HepG2 (cell line): ENCODE data around the gene VPS26A. TPM values are rescaled to one million over a fixed set of nuclear protein-coding genes. Genes with fewer than 3 reads are reported as not detected.

ENCODE experiments used
- DR1 ChIP-seq: sonication (generic); formaldehyde crosslinking; IDR thresholded peaks from 2 replicates; pipeline ENCODE4 v1.8.0; 2021; ENCODE audit warnings: mild to moderate bottlenecking, missing genetic modification reagents, inconsistent platforms
- FOSL1 ChIP-seq: sonication (generic); formaldehyde crosslinking; IDR thresholded peaks from 2 replicates; pipeline ENCODE4 v1.9.0; 2021; ENCODE audit warnings: missing genetic modification reagents, borderline replicate concordance
- MAFF ChIP-seq: IDR thresholded peaks from 2 replicates; pipeline ENCODE4 v1.6.1; 2011; ENCODE audit warnings: low read depth, low read length, improper control_type of control experiment
- MED13 ChIP-seq: sonication (generic); formaldehyde crosslinking; IDR thresholded peaks from 2 replicates; pipeline ENCODE4 v1.5.0; 2020; ENCODE audit warnings: missing genetic modification reagents
- NFIB ChIP-seq: sonication (generic); formaldehyde crosslinking; IDR thresholded peaks from 2 replicates; pipeline ENCODE4 v1.9.0; 2021; ENCODE audit warnings: missing genetic modification reagents, mild to moderate bottlenecking, borderline replicate concordance
- SRSF4 ChIP-seq: fragments of 200-400 bp; formaldehyde crosslinking; IDR thresholded peaks from one replicate; pipeline ENCODE4 v1.6.1; 2018; ENCODE audit warnings: mild to moderate bottlenecking, low read depth, low read length, moderate library complexity; ENCODE audit not compliant: poor library complexity, severe bottlenecking
- ZBTB1 ChIP-seq: sonication (generic); formaldehyde crosslinking; IDR thresholded peaks from 2 replicates; pipeline ENCODE4 v1.4.0; 2020; ENCODE audit warnings: missing genetic modification reagents, borderline replicate concordance
- ZBTB42 ChIP-seq: sonication (generic); formaldehyde crosslinking; IDR thresholded peaks from 2 replicates; pipeline ENCODE4 v1.5.0; 2020; ENCODE audit warnings: mild to moderate bottlenecking, missing genetic modification reagents
- polyA plus RNA-seq, 8 experiments: library from polyadenylated mRNA; depleted of rRNA in 3 of 8; stranded (reverse) in 7 of 8; unstranded in 1 of 8; fragments of >200 nt; fragmentation: Illumina TruSeq in 4 of 8; extraction: Trizol in 4 of 8; gene quantifications; 2 replicates each; pipeline versions ENCODE4 v1.2.1 to v1.2.3, GENCODE V29; 2011 to 2016; ENCODE audit warnings: low read depth in 4 of 8, missing spikeins in 1 of 8, mixed read lengths in 1 of 8; ENCODE audit not compliant: insufficient read depth in 1 of 8
- total RNA-seq, 5 experiments: library from RNA; depleted of rRNA; stranded (reverse); fragments of >200 nt; fragmentation: Illumina TruSeq; extraction: Trizol; gene quantifications; 2 replicates each; pipeline ENCODE4 v1.2.3, GENCODE V29; 2016; ENCODE audit warnings: low read depth in 1 of 5
- TF ChIP-seq, protein P1 (sequence below): conservative IDR thresholded peaks from 2 replicates; pipeline ENCODE4 v1.6.1; 2018; ENCODE audit warnings: missing genetic modification reagents
- TF ChIP-seq, protein P2 (sequence below): IDR thresholded peaks from 2 replicates; pipeline ENCODE4 v1.6.1; 2016
- TF ChIP-seq, protein P3 (sequence below): sonication (generic); formaldehyde crosslinking; IDR thresholded peaks from 2 replicates; pipeline ENCODE4 v1.8.0; 2022; ENCODE audit warnings: mild to moderate bottlenecking, missing genetic modification reagents
- TF ChIP-seq, protein P4 (sequence below): sonication (generic); formaldehyde crosslinking; IDR thresholded peaks from 2 replicates; pipeline ENCODE4 v1.8.1; 2023; ENCODE audit warnings: mild to moderate bottlenecking, moderate library complexity, missing genetic modification reagents
- TF ChIP-seq, protein P5 (sequence below): IDR thresholded peaks from 2 replicates; pipeline ENCODE4 v1.6.1; 2016; ENCODE audit warnings: low read depth, control low read depth
- TF ChIP-seq, protein P6 (sequence below): sonication (generic); formaldehyde crosslinking; IDR thresholded peaks from 2 replicates; pipeline ENCODE4 v1.5.1; 2020; ENCODE audit warnings: missing genetic modification reagents, mild to moderate bottlenecking, borderline replicate concordance
- TF ChIP-seq, protein P7 (sequence below): IDR thresholded peaks from 2 replicates; pipeline ENCODE4 v1.6.1; 2016; ENCODE audit warnings: control low read depth
- TF ChIP-seq, protein P8 (sequence below): sonication (generic); IDR thresholded peaks from 2 replicates; pipeline ENCODE4 v1.6.1; 2016; ENCODE audit warnings: low read depth, borderline replicate concordance

The VPS26A gene
- total and polyA plus RNA-seq, 2 of the 13 experiments (the other 11 are each of a cell fraction or from before 2014, with no cell fraction given): 12.9 to 32.6 TPM

DNA sequence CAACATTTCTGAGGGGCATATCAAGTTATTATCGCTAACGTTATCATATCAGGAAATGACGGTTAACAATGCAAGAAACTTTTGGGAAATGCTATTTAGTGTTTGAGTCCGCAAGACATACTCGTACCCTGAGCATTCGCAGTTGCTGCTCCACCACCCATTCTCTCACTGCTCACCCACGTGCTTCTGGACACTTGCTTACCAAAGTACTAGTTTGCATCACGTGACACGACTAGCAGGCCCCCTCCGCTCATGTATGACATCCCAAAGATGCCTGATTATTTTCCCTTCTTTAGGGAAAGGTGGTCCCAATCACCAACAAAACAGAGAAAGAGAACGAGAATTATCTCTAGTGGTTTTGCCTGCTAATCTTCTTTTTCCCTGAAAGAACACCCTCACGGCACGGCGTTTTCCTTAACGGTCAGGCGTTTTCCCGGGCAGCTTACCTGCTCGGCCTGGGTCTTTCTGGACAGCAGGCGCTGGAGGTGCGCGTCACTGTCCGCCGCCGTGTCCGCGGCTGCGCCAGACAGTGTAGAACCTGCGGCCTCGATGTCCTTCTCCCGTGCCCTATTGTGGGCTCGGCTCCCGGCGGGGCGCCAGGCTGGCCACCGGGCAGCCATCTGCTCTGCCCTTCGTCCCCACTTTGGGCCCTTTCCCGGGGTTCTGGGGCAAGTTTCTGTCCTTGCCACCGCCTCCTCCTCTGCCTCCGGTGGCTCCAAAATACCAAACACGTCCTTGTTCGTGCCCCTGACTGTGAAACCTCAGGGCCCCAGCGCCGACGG, 56.0 kb downstream of the VPS26A start, which contains the start of gene SUPV3L1 (continued):
- TF ChIP-seq, protein P1, sequence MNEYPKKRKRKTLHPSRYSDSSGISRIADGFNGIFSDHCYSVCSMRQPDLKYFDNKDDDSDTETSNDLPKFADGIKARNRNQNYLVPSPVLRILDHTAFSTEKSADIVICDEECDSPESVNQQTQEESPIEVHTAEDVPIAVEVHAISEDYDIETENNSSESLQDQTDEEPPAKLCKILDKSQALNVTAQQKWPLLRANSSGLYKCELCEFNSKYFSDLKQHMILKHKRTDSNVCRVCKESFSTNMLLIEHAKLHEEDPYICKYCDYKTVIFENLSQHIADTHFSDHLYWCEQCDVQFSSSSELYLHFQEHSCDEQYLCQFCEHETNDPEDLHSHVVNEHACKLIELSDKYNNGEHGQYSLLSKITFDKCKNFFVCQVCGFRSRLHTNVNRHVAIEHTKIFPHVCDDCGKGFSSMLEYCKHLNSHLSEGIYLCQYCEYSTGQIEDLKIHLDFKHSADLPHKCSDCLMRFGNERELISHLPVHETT (CRISPR knock-in tag): no peak
- TF ChIP-seq DR1 (no peak), FOSL1 (CRISPR knock-in tag) (no peak), NFIB (CRISPR knock-in tag) (no peak), MED13 (CRISPR knock-in tag) (no peak), ZBTB42 (CRISPR knock-in tag) (no peak), MAFF (no peak), ZBTB1 (CRISPR knock-in tag) (no peak), SRSF4 (no peak)
- TF ChIP-seq, protein P2, sequence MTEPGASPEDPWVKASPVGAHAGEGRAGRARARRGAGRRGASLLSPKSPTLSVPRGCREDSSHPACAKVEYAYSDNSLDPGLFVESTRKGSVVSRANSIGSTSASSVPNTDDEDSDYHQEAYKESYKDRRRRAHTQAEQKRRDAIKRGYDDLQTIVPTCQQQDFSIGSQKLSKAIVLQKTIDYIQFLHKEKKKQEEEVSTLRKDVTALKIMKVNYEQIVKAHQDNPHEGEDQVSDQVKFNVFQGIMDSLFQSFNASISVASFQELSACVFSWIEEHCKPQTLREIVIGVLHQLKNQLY: peak; percentile 79; the same call in 1 of the 2 replicates
- TF ChIP-seq, protein P3, sequence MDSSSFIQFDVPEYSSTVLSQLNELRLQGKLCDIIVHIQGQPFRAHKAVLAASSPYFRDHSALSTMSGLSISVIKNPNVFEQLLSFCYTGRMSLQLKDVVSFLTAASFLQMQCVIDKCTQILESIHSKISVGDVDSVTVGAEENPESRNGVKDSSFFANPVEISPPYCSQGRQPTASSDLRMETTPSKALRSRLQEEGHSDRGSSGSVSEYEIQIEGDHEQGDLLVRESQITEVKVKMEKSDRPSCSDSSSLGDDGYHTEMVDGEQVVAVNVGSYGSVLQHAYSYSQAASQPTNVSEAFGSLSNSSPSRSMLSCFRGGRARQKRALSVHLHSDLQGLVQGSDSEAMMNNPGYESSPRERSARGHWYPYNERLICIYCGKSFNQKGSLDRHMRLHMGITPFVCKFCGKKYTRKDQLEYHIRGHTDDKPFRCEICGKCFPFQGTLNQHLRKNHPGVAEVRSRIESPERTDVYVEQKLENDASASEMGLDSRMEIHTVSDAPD: no peak
- TF ChIP-seq, protein P4, sequence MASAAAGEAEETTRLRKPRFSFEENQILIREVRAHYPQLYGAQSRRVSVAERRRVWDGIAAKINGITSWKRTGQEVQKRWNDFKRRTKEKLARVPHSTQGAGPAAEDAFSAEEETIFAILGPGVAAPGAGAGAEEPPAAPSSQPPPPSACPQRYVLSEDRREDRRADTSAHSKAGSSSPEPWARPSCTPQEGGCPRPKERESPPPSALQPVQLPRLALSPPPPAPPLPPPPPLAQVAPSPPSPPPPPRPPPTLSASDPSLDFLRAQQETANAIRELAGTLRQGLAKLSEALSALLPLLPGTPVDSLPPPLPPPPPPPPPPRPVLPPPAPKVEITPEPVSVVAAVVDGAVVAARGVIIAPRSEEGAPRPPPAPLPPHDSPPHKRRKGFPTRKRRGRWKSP: no peak; the same call in 1 of the 2 replicates
- TF ChIP-seq, protein P5, sequence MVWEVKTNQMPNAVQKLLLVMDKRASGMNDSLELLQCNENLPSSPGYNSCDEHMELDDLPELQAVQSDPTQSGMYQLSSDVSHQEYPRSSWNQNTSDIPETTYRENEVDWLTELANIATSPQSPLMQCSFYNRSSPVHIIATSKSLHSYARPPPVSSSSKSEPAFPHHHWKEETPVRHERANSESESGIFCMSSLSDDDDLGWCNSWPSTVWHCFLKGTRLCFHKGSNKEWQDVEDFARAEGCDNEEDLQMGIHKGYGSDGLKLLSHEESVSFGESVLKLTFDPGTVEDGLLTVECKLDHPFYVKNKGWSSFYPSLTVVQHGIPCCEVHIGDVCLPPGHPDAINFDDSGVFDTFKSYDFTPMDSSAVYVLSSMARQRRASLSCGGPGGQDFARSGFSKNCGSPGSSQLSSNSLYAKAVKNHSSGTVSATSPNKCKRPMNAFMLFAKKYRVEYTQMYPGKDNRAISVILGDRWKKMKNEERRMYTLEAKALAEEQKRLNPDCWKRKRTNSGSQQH: peak; percentile 88
- TF ChIP-seq, protein P6, sequence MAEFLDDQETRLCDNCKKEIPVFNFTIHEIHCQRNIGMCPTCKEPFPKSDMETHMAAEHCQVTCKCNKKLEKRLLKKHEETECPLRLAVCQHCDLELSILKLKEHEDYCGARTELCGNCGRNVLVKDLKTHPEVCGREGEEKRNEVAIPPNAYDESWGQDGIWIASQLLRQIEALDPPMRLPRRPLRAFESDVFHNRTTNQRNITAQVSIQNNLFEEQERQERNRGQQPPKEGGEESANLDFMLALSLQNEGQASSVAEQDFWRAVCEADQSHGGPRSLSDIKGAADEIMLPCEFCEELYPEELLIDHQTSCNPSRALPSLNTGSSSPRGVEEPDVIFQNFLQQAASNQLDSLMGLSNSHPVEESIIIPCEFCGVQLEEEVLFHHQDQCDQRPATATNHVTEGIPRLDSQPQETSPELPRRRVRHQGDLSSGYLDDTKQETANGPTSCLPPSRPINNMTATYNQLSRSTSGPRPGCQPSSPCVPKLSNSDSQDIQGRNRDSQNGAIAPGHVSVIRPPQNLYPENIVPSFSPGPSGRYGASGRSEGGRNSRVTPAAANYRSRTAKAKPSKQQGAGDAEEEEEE: no peak
- TF ChIP-seq, protein P7, sequence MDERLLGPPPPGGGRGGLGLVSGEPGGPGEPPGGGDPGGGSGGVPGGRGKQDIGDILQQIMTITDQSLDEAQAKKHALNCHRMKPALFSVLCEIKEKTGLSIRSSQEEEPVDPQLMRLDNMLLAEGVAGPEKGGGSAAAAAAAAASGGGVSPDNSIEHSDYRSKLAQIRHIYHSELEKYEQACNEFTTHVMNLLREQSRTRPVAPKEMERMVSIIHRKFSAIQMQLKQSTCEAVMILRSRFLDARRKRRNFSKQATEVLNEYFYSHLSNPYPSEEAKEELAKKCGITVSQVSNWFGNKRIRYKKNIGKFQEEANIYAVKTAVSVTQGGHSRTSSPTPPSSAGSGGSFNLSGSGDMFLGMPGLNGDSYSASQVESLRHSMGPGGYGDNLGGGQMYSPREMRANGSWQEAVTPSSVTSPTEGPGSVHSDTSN (CRISPR knock-in tag): no peak
- TF ChIP-seq, protein P8, sequence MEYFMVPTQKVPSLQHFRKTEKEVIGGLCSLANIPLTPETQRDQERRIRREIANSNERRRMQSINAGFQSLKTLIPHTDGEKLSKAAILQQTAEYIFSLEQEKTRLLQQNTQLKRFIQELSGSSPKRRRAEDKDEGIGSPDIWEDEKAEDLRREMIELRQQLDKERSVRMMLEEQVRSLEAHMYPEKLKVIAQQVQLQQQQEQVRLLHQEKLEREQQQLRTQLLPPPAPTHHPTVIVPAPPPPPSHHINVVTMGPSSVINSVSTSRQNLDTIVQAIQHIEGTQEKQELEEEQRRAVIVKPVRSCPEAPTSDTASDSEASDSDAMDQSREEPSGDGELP: no peak
